ENCODE data around the gene CCDC69.
A peak's percentile ranks its signal among the peaks of the same experiment; 100 is the strongest.
"Not testable (repeated sequence)": the region's sequence is repeated elsewhere in the genome, so short reads cannot be mapped to it uniquely, and the experiment has no call there.

The CCDC69 gene

GRCh38 chr5:151222054-151222789 lies 1.7 kb downstream of the CCDC69 start:
- DNase-seq (ENCODE audit: low spot score), result no peak

- no peak for DNase-seq (ENCODE audit: low spot score)
These were observed 2.3 kb downstream of the CCDC69 start for GRCh38 chr5:151221574-151221973.

- DNase-seq (ENCODE audit: low spot score), result no peak
These were observed 4.1 kb downstream of the CCDC69 start for GRCh38 chr5:151219789-151220188.

GRCh38 chr5:151219138-151219537 lies 4.8 kb downstream of the CCDC69 start:
- no peak for DNase-seq (ENCODE audit: low spot score)

GRCh38 chr5:151218177-151218576 lies 5.7 kb downstream of the CCDC69 start:
- no peak for DNase-seq (ENCODE audit: low spot score)

GRCh38 chr5:151216781-151217180 lies 7.1 kb downstream of the CCDC69 start:
- DNase-seq (ENCODE audit: low spot score), result no peak

GRCh38 chr5:151215546-151215880 lies 8.4 kb downstream of the CCDC69 start:
- no peak for DNase-seq (ENCODE audit: low spot score)

- peak; percentile 83 for DNase-seq (ENCODE audit: low spot score)
These were observed 9.0 kb downstream of the CCDC69 start for GRCh38 chr5:151214614-151215545.

GRCh38 chr5:151213803-151214613 lies 9.9 kb downstream of the CCDC69 start:
- DNase-seq (ENCODE audit: low spot score), result peak; percentile 88

- DNase-seq (ENCODE audit: low spot score), result no peak
These were observed 11.5 kb downstream of the CCDC69 start for GRCh38 chr5:151212406-151212798.

- no peak for DNase-seq (ENCODE audit: low spot score)
These were observed 15.4 kb downstream of the CCDC69 start for GRCh38 chr5:151208481-151208914.

GRCh38 chr5:151205411-151205810 lies 18.5 kb downstream of the CCDC69 start:
- DNase-seq (ENCODE audit: low spot score), result no peak

GRCh38 chr5:151204051-151204450 lies 19.8 kb downstream of the CCDC69 start:
- DNase-seq (ENCODE audit: low spot score), result no peak

- DNase-seq (ENCODE audit: low spot score), result no peak
These were observed 21.3 kb downstream of the CCDC69 start for GRCh38 chr5:151202381-151203139.

GRCh38 chr5:151200913-151201595 lies 22.8 kb downstream of the CCDC69 start:
- no peak for DNase-seq (ENCODE audit: low spot score)

GRCh38 chr5:151199581-151200185 lies 24.2 kb downstream of the CCDC69 start:
- no peak for DNase-seq (ENCODE audit: low spot score)

- DNase-seq (ENCODE audit: low spot score), result no peak
These were observed 25.0 kb downstream of the CCDC69 start for GRCh38 chr5:151198861-151199260.

GRCh38 chr5:151197291-151197600 lies 26.6 kb downstream of the CCDC69 start:
- DNase-seq (ENCODE audit: low spot score), result not testable (repeated sequence)

- DNase-seq (ENCODE audit: low spot score), result peak; percentile 70
These were observed 27.2 kb downstream of the CCDC69 start for GRCh38 chr5:151196556-151197290.

- no peak for DNase-seq (ENCODE audit: low spot score)
These were observed 28.3 kb downstream of the CCDC69 start for GRCh38 chr5:151195622-151196021.
